Activated naive CD8-positive, alpha-beta T cell (primary cell): ENCODE data around the gene RPL18.
A peak's percentile ranks its signal among the peaks of the same experiment; 100 is the strongest.

Experiments
- H3K27ac Mint-ChIP-seq: one replicate; pipeline ENCODE4 v1.8.0; 2021; ENCODE audit warnings: mixed read lengths
- H3K27me3 Mint-ChIP-seq: one replicate; pipeline ENCODE4 v1.8.0; 2021; ENCODE audit warnings: mixed read lengths
- H3K36me3 Mint-ChIP-seq: one replicate; pipeline ENCODE4 v1.8.0; 2021; ENCODE audit warnings: mixed read lengths
- H3K4me1 Mint-ChIP-seq: one replicate; pipeline ENCODE4 v1.8.0; 2021; ENCODE audit warnings: low read depth, mixed read lengths
- H3K4me3 Mint-ChIP-seq: one replicate; pipeline ENCODE4 v1.8.0; 2021; ENCODE audit warnings: mild to moderate bottlenecking, mixed read lengths
- H3K9me3 Mint-ChIP-seq: one replicate; pipeline ENCODE4 v1.8.0; 2021; ENCODE audit warnings: low read depth, mixed read lengths

Gene RPL18

DNA sequence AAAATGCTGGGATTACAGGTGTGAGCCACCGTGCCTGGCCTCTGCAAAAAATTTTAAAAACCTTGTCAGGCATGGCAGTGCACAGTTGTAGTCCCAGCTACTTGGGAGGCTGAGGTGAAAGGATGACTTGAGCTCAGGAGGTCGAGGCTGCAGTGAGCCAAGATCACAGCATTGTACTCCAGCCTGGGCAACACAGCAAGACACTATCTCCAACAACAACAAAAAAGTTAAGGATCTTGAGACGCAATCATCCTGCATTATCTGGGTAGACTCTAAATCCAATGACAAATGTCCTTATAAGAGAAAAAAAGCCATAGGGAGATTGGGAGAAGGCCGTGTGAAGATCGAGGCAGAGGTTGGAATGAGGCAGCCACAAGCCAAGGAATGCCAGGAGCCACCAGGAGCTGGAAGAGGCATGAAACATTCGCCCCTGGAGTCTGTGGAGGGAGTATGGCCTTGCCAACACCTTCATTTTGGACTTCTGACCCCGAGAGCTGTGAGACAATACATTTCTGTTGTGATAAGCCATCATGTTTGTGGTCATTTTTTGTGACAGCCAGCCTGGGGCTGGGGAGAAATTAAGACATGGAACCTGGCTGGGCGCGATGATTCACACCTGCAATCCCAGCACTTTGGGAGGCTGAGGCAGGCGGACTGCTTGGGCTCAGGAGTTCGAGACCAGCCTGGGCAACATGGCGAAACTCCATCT lies 32.1 kb upstream of the RPL18 start:
- no peaks in the 10 kb centered on the region for H3K36me3 Mint-ChIP-seq
- H3K27ac Mint-ChIP-seq: no peak overlapping the region
- H3K4me3 Mint-ChIP-seq: no peak overlapping the region
- no peaks in the 10 kb centered on the region for H3K9me3 Mint-ChIP-seq
- no peaks in the 10 kb centered on the region for H3K27me3 Mint-ChIP-seq
- H3K4me1 Mint-ChIP-seq: peaks cover 21% of the 10 kb centered on the region

DNA sequence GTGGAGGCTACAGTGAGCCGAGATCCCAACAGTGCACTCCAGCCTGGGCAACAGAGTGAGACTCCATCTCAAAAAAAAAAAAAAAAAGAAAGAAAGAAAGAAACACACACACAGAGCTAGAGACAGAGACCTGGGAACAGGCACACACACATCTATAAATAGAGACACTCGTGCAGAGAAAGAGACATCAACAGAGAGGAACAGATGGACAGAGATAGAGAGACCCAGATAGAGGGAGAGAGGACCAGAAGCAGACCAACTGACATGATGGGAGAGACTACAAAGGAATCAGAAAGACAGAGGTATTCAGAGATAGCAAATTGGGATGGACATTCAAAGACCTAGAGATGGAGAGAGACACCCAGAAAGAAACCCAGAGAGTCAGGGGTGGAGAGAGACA lies 29.2 kb upstream of the RPL18 start:
- Mint-ChIP-seq H3K4me1 (peaks cover 34% of the 10 kb centered on the region), H3K36me3 (no peaks in the 10 kb centered on the region), H3K27me3 (no peaks in the 10 kb centered on the region), H3K9me3 (no peaks in the 10 kb centered on the region), H3K4me3 (no peak overlapping the region), H3K27ac (no peak overlapping the region)

DNA sequence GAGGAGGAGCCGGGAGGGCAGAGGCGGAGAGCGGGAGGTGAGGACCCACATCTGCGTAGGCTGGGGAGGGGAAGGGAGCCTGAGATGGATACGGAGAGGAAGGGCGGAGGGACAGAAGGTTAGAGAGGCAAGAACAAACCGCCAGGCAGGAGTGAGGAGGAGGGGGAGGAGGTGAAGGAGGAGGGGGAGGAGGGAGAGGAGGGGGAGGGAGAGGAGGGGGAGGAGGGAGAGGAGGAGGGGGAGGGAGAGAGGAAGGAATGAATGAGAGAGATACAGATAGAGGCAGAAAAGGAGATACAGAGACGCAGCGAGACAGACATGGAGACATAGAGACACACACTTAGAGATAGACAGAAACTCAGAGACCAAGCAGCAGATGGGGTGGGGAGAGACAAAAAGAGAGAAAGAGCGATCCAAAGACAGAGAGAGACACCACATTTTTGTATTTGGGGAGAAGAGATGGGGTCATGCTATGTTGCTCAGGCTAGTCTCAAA lies 27.8 kb upstream of the RPL18 start:
- H3K27me3 Mint-ChIP-seq: no peaks in the 10 kb centered on the region
- H3K36me3 Mint-ChIP-seq: no peaks in the 10 kb centered on the region
- H3K4me1 Mint-ChIP-seq: peaks cover 32% of the 10 kb centered on the region
- peak overlapping the region; percentile 0 for H3K27ac Mint-ChIP-seq
- H3K4me3 Mint-ChIP-seq: peak overlapping the region; percentile 46
- no peaks in the 10 kb centered on the region for H3K9me3 Mint-ChIP-seq

DNA sequence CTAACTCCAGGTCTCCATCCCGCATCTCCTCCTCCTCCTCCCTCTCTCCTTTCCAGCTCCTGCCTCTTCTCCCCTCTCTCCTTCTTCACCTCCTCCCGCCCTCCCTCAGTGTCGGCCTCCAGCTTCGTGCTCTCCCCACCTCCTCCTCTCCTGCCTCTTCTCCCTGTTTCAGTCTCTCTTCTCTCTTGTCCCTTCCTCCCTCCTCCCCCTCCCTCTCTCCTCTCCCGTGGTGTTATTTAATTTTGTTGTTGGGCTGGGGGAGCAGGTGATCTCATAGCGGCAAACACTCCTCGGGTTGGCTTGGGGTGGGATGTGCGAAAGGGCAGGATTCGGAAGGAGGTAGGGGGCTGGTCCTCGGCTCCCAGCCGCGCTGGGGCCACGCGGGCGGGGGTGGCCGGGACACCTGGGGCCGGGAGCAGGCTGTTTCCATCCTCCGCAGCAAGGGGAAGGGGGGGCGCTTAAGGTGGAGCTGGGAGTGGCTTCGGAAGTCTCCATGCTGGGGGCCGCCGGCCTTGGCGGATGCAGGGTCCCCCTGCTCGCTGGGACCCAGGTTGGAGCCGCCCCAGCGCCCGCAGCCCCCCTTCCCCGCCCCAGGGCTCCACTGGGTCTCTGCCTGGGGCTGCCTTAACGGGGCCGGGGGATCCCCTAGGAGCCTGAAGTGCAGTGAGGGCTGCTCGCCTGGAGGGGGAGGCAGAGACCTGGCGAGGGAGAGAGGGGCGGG lies 27.2 kb upstream of the RPL18 start, which contains the start of gene CA11:
Gene CA11, minus strand, starts transcription at position 187 of the 721 bp plus-strand sequence. CDS start 555 bp downstream, outside the sequence.
- no peaks in the 10 kb centered on the region for H3K27me3 Mint-ChIP-seq
- no peaks in the 10 kb centered on the region for H3K9me3 Mint-ChIP-seq
- H3K27ac Mint-ChIP-seq: peak within 1 kb of the TSS; percentile 90
- H3K4me3 Mint-ChIP-seq: peak within 1 kb of the TSS; percentile 93
- H3K36me3 Mint-ChIP-seq: no peaks in the 10 kb centered on the region
- H3K4me1 Mint-ChIP-seq: peaks cover 34% of the 10 kb centered on the region

GRCh38 chr19:48645620-48646000 lies 26.6 kb upstream of the RPL18 start:
- Mint-ChIP-seq H3K4me1 (peaks cover 34% of the 10 kb centered on the region), H3K4me3 (peak overlapping the region; percentile 93), H3K27me3 (no peaks in the 10 kb centered on the region), H3K27ac (peak overlapping the region; percentile 90), H3K9me3 (no peaks in the 10 kb centered on the region), H3K36me3 (no peaks in the 10 kb centered on the region)

- Mint-ChIP-seq H3K4me1 (peaks cover 35% of the 10 kb centered on the region), H3K27ac (peak overlapping the region; percentile 58), H3K36me3 (no peaks in the 10 kb centered on the region), H3K4me3 (peak overlapping the region; percentile 93), H3K9me3 (no peaks in the 10 kb centered on the region), H3K27me3 (no peaks in the 10 kb centered on the region)
Observed at GRCh38 chr19:48644839-48645619, 26.1 kb upstream of the RPL18 start.

DNA sequence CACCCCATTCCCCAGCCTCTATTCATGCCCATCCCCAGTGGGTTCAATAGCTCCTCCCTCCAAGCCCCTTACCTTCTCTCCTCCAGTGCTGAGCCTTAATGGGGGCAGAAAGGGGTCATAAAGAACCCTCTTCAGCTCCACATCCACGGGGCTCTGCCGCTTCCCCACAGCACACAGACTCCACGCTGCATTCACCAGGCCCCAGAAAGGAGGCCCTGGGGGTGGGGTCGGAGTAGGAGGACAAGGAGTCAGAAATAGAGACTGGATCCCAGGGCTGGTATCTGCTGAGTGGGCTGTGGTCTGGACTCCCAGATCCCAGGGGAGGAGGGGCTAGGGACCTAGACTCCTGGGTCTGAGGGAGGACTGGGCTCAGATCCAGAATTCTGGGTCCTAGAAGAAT lies 25.4 kb upstream of the RPL18 start:
- peak overlapping the region; percentile 20 for H3K4me3 Mint-ChIP-seq

DNA sequence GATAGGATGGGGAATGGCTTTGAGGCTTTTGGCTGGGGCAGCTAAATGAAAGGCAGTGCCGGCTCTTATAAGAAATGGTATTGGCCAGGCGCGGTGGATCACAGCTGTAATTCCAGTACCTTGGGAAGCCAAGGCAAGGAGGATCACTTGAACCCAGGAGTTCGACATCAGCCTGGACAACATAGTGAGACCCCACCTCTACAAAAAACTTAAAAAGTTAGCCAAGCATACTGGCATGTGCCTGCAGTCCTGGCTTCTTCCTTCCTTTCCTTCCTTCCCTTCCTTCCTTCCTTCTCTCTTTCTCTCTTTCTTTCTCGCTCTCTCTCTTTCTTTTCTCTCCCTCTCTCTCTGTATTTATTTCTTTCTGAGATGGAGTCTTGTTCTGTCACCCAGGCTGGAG lies 23.9 kb upstream of the RPL18 start:
- no peaks in the 10 kb centered on the region for H3K9me3 Mint-ChIP-seq
- H3K4me1 Mint-ChIP-seq: peaks cover 40% of the 10 kb centered on the region
- H3K27me3 Mint-ChIP-seq: no peaks in the 10 kb centered on the region
- peak overlapping the region; percentile 61 for H3K27ac Mint-ChIP-seq
- no peaks in the 10 kb centered on the region for H3K36me3 Mint-ChIP-seq
- no peak overlapping the region for H3K4me3 Mint-ChIP-seq

More for the DNA sequence above, 25.4 kb upstream of the RPL18 start:
- no peaks in the 10 kb centered on the region for H3K27me3 Mint-ChIP-seq
- no peaks in the 10 kb centered on the region for H3K9me3 Mint-ChIP-seq
- no peak overlapping the region for H3K27ac Mint-ChIP-seq
- no peaks in the 10 kb centered on the region for H3K36me3 Mint-ChIP-seq
- peaks cover 35% of the 10 kb centered on the region for H3K4me1 Mint-ChIP-seq

GRCh38 chr19:48641850-48642249 lies 22.9 kb upstream of the RPL18 start:
- Mint-ChIP-seq H3K9me3 (no peaks in the 10 kb centered on the region), H3K27ac (peak overlapping the region; percentile 58), H3K27me3 (no peaks in the 10 kb centered on the region), H3K4me1 (peaks cover 39% of the 10 kb centered on the region), H3K4me3 (no peak overlapping the region), H3K36me3 (no peaks in the 10 kb centered on the region)

GRCh38 chr19:48639483-48640375 lies 20.8 kb upstream of the RPL18 start:
- H3K4me1 Mint-ChIP-seq: peaks cover 37% of the 10 kb centered on the region
- no peaks in the 10 kb centered on the region for H3K36me3 Mint-ChIP-seq
- peak overlapping the region; percentile 13 for H3K4me3 Mint-ChIP-seq
- H3K9me3 Mint-ChIP-seq: no peaks in the 10 kb centered on the region
- no peaks in the 10 kb centered on the region for H3K27me3 Mint-ChIP-seq
- H3K27ac Mint-ChIP-seq: peak overlapping the region; percentile 50

GRCh38 chr19:48638831-48639381 lies 19.9 kb upstream of the RPL18 start:
- peaks cover 41% of the 10 kb centered on the region for H3K4me1 Mint-ChIP-seq
- peak overlapping the region; percentile 97 for H3K4me3 Mint-ChIP-seq
- no peaks in the 10 kb centered on the region for H3K27me3 Mint-ChIP-seq
- peak overlapping the region; percentile 99 for H3K27ac Mint-ChIP-seq
- H3K36me3 Mint-ChIP-seq: no peaks in the 10 kb centered on the region
- no peaks in the 10 kb centered on the region for H3K9me3 Mint-ChIP-seq

DNA sequence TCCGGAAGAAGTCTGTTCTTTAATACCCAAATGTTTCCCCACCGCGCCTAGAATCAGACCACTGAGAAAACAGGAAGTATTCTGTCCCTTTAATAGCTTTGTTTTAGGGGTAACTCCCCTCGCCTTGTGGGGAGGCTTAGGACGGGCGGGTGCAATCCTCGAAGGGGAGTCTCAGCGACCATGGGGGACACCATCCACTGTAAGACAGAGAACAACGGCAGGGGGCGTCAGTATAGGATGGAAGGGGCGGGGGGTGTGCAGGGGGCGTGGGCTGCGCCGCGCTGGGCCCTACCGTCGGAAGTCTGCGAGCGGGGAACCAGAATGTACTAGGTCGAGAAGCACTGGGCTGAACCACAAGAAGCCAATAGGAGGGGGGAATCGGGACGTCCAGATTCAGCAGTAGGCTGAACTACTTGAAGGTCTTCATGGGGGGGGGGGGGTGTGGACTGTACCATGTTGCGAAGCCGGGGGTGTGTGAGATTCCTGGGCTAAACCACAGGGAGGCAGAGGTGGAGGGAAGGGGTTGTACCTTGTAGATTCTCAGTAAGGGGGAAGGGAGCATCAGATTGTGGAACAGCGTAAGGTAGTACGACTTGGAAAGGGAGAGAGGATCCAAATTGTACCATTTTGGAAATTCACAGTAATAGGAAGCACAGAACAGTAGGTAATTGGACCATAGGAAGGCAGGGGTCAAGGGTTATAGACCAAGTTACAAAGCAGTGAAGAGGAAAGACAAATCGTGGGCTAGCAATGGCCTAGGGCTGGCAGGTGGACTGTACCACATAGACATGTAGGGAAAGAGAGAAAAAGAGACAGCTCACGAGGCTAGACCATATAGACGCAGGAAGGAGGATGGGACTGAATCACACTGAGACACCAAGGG lies 19.2 kb upstream of the RPL18 start:
- no peaks in the 10 kb centered on the region for H3K36me3 Mint-ChIP-seq
- no peaks in the 10 kb centered on the region for H3K27me3 Mint-ChIP-seq
- no peaks in the 10 kb centered on the region for H3K9me3 Mint-ChIP-seq
- H3K4me3 Mint-ChIP-seq: peak overlapping the region; percentile 97
- H3K4me1 Mint-ChIP-seq: peaks cover 47% of the 10 kb centered on the region
- H3K27ac Mint-ChIP-seq: peak overlapping the region; percentile 99

DNA sequence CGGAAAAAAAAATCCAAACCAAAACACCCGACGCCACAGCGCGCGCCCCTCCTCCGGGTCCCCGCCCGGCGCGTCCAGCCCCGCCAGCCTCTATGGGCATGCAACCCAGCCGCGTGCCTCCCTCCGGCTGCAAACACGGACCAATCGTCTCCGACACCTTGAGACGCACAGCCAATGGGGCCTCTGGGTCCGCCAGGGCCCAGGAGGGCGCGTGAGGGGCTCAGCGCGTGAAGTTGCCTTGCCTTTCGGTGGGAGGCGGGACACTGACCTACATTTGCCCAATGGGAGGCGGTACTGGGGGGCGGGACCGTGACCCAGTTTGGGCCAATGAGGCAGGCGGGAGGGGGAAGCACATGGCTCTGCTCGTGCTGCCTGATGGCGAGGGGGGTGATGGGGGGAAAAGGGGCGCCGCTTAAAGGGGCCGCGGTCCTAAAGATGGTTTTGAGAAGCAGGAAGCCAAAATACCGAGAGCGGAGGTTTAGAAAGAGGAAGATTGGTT lies 18.5 kb upstream of the RPL18 start:
- Mint-ChIP-seq H3K27me3 (no peaks in the 10 kb centered on the region), H3K4me3 (peak overlapping the region; percentile 97), H3K36me3 (no peaks in the 10 kb centered on the region), H3K27ac (peak overlapping the region; percentile 99), H3K9me3 (no peaks in the 10 kb centered on the region), H3K4me1 (peaks cover 53% of the 10 kb centered on the region)
